Measurements from ENCODE around the gene DISP2.

The DISP2 gene

DNA sequence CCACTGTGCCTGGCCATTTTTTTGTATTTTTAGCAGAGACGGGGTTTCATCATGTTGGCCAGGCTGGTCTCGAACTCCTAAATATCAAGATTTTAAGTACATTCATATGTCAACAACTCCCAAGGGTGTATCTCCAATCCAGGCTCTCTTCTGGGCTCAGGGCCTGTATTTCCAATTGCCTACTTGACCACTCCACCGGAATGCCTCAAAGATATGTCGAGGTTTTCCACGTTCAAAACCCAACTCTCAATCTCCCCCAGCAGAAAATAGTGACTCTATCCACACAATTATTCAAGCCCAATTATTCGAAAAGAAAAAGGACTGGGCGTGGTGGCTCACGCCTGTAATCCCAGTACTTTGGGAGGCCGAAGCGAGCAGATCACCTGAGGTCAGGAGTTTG is 22.6 kb downstream of the DISP2 start:
- Mint-ChIP-seq H3K27ac (no peak overlapping the region), H3K4me3 (no peak overlapping the region), H3K9me3 (no peaks in the 10 kb centered on the region), H3K4me1 (peaks cover 33% of the 10 kb centered on the region), H3K27me3 (ENCODE audit: low read depth) (no peaks in the 10 kb centered on the region), H3K36me3 (ENCODE audit: low read depth) (peaks cover 11% of the 10 kb centered on the region)
- TF ChIP-seq, protein P1, sequence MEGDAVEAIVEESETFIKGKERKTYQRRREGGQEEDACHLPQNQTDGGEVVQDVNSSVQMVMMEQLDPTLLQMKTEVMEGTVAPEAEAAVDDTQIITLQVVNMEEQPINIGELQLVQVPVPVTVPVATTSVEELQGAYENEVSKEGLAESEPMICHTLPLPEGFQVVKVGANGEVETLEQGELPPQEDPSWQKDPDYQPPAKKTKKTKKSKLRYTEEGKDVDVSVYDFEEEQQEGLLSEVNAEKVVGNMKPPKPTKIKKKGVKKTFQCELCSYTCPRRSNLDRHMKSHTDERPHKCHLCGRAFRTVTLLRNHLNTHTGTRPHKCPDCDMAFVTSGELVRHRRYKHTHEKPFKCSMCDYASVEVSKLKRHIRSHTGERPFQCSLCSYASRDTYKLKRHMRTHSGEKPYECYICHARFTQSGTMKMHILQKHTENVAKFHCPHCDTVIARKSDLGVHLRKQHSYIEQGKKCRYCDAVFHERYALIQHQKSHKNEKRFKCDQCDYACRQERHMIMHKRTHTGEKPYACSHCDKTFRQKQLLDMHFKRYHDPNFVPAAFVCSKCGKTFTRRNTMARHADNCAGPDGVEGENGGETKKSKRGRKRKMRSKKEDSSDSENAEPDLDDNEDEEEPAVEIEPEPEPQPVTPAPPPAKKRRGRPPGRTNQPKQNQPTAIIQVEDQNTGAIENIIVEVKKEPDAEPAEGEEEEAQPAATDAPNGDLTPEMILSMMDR (IDR thresholded peaks at IDR 0.05; ENCODE audit: unreplicated experiment in 3 of 3): no peak

GRCh38 chr15:40381818-40382529 is 24.0 kb downstream of the DISP2 start:
- Mint-ChIP-seq H3K27ac (peak overlapping the region in 2 of 3 experiments; percentile 12 to 56), H3K9me3 (no peaks in the 10 kb centered on the region), H3K4me1 (peaks cover 32% of the 10 kb centered on the region), H3K4me3 (peak overlapping the region; percentile 97 to 100 (median 99)), H3K27me3 (ENCODE audit: low read depth) (no peaks in the 10 kb centered on the region), H3K36me3 (ENCODE audit: low read depth) (peaks cover 20% of the 10 kb centered on the region)
- TF ChIP-seq, protein P1 (IDR thresholded peaks at IDR 0.05; ENCODE audit: unreplicated experiment in 3 of 3): no peak

DNA sequence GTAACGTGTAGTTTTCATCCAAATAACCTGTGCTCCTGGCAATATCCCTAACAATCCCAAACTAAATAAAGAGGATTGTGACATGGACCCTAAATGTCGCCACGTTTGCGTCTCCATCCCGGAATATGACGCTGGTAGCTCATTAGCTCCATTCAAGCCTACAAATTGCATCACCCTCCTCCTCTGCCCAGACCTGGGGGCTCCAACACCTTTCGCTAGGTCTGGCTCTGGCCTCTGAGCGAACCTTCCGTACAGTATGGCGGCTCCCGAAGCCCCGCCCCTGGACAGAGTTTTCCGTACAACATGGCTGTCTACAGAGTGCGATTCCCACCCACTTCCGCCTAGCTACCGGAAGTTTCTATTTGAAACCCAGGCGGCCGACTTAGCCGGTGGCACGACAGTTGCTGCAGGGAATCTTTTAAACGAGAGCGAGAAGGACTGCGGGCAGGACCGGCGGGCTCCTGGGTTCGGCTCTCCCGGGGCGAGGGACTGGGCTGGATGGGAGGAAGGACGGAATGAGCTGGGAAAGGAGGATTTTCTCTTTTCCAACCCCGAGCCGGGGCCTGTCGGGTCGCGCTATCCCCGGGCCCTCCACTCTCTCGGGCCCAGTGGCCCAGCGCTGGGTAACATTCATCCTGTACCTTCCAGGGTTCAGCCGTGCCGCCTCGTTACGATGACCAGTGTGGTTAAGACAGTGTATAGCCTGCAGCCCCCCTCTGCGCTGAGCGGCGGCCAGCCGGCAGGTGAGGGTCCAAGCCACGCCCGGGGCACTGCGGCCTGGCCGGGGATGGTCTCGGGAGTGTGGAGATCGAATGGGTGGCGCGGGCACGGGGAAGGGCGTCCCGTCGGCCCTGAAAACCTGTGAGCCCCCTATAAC is 24.8 kb downstream of the DISP2 start, which contains the start of gene KNSTRN:
KNSTRN (plus strand) TSS at position 142 of the 877 bp plus-strand sequence; CDS start at position 257, 115 bp downstream.
- Mint-ChIP-seq H3K4me3 (peak within 1 kb of the TSS; percentile 97 to 100 (median 99)), H3K4me1 (peaks cover 32% of the 10 kb centered on the region), H3K27ac (peak within 1 kb of the TSS; percentile 56 to 91 (median 73)), H3K9me3 (no peaks in the 10 kb centered on the region), H3K36me3 (ENCODE audit: low read depth) (peaks cover 29% of the 10 kb centered on the region), H3K27me3 (ENCODE audit: low read depth) (no peaks in the 10 kb centered on the region)
- TF ChIP-seq, protein P1 (IDR thresholded peaks at IDR 0.05; ENCODE audit: unreplicated experiment in 3 of 3): no peak

DNA sequence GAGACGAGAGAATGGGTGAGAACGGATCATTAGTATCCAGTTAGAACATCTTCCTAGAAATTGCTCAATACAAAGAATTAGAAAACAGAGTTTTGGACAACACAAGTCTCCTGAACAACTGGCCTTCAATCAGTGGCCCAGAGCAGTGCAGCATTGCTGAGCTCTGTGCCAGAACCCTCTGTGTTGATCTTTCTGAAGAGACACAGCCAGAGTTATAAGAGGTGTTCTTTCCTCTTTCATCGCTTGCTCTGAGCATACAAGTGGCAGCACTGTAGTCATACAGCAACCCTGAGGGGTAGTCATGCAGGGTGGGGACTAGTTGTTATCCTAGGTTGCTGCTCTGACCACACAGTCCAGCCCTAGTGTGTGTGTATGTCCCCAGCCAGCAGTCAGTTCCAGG is 28.5 kb downstream of the DISP2 start:
- H3K27ac Mint-ChIP-seq: no peak overlapping the region
- H3K4me3 Mint-ChIP-seq: no peak overlapping the region
- peaks cover 59% of the 10 kb centered on the region for H3K36me3 Mint-ChIP-seq (ENCODE audit: low read depth)
- TF ChIP-seq, protein P1 (IDR thresholded peaks at IDR 0.05; ENCODE audit: unreplicated experiment in 3 of 3): no peak
- no peaks in the 10 kb centered on the region for H3K27me3 Mint-ChIP-seq (ENCODE audit: low read depth)
- H3K9me3 Mint-ChIP-seq: no peaks in the 10 kb centered on the region
- H3K4me1 Mint-ChIP-seq: peaks cover 25% of the 10 kb centered on the region

DNA sequence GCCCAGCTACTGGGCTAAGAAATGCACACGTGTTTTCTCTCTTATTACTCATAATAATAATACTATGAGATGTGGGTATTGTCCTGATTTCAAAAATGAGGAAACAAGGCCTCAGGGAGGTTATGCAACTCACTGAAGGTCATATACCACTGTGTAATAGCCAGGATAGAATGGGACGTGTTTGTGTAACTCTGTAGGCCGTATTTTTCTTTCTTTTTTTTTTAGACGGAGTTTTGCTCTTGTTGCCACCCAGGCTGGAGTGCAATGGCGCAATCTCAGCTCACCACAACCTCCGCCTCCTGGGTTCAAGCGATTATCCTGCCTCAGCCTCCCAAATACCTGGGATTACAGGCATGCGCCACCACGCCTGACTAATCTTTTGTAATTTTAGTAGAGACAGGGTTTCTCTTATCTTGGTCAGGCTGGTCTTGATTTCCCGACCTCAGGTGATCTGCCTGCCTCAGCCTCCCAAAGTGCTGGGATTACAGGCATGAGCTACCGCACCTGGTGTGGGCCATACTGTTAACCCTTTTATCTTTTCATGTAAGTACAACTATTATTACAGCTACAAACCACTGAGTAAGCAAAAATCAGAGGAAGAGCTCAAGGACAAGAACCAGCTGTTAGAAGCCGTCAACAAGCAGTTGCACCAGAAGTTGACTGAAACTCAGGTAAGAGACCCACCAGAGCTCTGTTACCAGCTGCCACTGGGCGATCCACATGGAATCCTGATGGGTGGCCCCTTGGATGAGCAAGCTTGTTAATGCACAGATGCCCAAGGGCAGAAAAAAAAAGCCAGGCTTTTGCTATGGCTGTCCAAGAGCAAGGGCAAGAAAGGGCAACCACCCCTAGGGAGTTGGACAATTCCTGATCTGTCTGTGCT is 31.2 kb downstream of the DISP2 start:
- Mint-ChIP-seq H3K9me3 (no peaks in the 10 kb centered on the region), H3K27ac (no peak overlapping the region), H3K36me3 (ENCODE audit: low read depth) (peaks cover 77% of the 10 kb centered on the region), H3K27me3 (ENCODE audit: low read depth) (no peaks in the 10 kb centered on the region), H3K4me1 (peaks cover 9% of the 10 kb centered on the region), H3K4me3 (no peak overlapping the region)
- TF ChIP-seq, protein P1 (IDR thresholded peaks at IDR 0.05; ENCODE audit: unreplicated experiment in 3 of 3): no peak
